Measurements from ENCODE around the gene SUPT6H.

Gene SUPT6H

DNA sequence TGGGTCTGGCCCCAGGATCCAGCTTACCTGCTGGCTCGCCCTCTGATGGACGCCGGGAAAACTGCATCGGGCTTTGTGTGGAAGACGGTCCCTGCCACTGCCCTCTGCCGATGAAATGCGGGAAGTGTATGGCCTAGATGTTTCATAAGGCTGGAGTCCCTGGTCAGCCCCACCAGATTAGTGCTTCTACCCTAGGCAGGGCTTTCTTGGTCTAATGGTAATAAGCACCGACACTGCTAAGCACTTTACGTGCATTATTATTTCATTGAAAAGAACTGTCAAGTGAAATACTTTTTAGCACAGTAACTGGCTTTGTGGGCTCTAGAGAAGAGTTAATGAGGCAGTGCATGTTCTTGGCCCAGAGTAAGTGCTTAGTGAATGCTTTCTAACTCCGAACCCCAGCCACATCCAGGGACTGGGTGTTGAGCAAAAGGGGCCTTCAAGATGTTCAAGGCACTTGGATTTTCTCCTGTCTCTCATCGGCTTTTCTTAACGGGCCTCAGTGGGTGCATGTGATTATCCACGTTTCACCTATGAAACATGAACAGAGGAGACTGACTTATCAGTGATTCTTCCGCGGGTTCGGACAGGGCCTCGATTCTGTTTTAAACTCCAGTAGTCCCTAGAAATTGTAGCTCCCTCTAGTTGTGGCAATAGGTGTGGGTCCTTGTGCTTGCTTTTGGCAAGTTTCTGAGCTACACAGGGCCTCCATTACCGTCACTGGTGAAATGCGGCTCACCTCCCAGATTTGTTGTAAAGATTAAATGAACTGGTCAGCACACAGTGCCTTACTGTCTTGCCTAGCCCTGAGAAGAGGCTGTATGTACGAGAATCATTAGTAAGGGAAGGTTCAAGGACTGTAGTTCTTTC lies 88.4 kb downstream of the SUPT6H start:
- peak; percentile 76 to 78 for DNase-seq (ENCODE audit: low read depth in 2 of 2)

DNA sequence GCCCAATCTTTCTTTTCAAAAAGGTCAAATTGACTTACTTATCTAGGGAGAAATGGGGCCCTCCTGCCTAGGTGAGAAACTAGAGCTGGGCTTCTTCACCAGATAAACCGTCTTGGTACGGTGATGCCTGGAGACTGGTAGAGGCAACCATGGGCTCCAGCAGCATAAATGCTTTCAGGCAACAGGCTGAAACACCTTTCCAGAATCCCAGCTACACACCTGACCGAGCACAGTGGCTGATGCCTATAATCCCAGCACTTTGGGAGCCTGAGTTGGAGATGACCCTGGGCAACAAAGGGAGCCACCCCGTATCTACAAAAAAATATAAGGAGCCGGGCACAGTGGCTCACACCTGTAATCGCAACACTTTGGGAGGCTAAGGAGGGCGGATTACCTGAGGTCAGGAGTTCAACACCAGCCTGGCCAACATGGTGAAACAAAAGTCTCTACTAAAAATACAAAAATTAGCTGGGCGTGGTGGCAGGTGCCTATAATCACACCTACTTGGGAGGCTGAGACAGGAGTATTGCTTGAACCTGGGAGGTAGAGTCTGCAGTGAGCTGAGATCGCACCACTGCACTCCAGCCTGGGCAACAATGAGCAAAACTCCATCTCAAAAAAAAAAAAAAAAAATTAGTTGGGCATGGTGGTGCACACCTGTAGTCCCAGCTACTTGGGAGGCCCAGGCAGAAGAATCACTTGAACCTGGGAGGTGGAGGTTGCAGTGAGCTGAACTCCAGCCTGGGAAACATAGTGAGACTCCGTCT lies 89.8 kb downstream of the SUPT6H start:
- DNase-seq (ENCODE audit: low read depth in 2 of 2) = no peak
